GOT3 (cell line): Measurements from ENCODE around the gene SLC17A3.

Experiments
- DNase-seq: peaks from one replicate; lab custom pipeline; 2025; ENCODE audit warnings: mixed read lengths; lab: John Stamatoyannopoulos, UW

The SLC17A3 gene, protein sequence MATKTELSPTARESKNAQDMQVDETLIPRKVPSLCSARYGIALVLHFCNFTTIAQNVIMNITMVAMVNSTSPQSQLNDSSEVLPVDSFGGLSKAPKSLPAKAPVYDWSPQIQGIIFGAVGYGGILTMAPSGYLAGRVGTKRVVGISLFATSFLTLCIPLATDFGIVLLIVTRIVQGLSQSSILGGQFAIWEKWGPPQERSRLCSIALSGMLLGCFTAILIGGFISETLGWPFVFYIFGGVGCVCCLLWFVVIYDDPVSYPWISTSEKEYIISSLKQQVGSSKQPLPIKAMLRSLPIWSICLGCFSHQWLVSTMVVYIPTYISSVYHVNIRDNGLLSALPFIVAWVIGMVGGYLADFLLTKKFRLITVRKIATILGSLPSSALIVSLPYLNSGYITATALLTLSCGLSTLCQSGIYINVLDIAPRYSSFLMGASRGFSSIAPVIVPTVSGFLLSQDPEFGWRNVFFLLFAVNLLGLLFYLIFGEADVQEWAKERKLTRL

DNA sequence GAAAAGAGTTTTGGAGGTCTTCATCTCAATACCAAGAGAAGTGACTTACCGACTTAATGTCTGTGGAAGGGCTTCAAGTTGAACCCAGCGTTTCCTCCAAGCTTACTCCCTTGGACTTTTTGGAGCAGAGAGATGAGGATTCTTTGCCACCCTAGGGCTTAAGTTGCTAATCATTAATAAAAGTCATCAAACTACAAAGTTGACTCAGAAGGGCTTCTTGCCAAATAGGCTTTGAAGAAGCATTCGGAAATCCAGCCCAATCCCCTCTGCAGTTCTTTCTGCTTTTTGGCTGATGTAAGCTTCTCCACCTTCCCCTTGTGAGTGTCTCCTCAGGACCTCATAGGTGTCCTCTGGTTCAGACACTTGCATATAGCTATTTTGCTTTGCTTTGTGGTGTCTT is at the start of gene SLC17A3:
SLC17A3 (minus strand) TSS at position 126 of the 400 bp plus-strand sequence. CDS start 5,856 bp downstream, outside the sequence.
- DNase-seq = no peak

DNA sequence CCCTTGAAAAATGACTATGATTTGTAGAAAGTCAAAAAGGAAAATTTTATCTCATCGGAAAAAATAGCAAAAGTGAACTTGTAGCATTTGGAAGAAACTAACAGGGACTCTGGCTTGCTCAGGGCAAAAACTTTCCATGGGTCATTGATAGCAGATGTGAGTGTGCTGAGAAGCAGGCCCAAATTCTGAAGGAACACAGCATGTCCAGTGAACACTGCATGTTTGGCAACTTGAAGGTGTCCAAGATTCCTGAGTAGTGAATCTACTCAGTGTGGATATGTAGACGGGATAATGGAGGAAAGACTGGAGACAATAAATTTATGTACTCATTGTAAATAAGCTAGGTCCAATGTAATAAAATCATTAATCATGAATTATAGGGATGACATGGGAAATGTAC is 48.3 kb upstream of the SLC17A3 start:
- no peak for DNase-seq

DNA sequence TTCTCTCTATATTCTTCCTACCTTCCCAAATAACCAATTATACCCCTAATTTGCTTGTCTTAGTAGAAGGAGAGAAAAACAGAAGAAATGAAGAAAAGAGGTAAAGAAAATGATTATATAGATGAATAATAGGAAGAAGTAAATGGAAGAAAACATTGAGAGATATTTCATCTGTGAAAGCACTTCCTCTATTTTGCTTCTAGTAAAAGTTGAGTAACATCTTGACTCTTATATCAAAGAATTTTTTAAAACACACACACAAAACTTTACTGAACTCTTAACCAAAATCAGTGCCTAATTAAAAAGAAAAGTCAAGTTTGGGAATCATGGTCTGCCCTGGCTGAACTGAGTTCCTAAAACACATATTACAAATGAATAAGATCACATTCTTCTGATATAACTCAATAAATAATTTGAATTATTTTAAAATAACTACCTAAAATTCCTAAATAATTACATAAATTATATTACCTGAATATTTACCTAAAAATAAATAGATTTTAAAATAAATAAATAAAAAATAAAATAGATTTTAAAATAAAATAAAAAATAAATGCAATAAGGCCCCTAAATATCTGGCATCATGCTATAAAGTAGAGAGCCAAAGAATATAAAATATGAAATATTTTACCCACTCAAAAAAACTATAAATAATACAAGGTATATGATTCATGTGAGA is 47.6 kb upstream of the SLC17A3 start:
- no peak for DNase-seq

DNA sequence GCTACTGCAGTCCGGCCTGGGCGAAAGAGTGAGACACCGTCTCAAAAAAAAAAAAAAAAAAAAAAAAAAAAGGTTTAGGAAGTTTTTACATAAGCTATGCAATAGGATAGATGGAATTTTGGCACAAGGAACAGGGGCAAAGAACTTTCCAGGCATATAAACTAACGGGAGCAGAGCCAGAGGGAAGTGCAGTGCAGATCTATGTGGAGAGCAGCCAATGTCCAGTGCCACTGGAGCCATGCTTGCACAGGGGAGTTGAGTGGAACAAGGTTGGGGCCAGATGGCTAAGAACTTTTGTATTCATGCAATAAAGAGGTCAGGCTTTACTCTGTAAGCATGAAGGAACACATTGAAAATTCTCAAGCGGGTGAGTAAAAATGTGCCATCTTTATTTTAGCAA is 45.6 kb upstream of the SLC17A3 start:
- DNase-seq = no peak

DNA sequence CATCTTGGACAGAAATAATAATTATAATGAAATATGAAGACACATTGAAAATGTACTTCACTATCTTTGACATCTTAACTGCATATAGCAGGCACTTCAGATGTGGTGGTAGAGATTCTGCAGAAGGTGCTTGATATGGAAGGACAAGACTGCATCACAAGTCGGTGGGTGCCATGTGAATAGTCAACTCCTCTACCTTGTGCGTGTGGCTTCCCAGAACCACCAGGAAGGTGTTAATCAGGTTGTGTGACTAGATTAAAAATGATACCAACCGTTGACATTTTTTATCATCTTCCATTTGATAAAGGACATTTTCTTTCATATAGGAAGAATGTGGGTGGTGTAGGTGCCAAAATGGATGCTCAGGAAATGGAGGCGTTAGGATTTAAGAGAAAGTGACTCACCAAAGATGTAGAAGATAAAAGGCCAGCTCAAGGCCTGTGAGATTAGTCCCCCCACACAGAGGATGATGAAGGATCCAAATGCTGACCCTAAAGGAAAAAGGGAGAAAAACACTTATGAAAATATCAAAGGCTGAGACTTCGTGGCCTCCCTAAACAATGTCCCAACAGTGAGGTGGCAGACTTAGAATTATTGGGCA is 44.1 kb upstream of the SLC17A3 start:
- DNase-seq = no peak

DNA sequence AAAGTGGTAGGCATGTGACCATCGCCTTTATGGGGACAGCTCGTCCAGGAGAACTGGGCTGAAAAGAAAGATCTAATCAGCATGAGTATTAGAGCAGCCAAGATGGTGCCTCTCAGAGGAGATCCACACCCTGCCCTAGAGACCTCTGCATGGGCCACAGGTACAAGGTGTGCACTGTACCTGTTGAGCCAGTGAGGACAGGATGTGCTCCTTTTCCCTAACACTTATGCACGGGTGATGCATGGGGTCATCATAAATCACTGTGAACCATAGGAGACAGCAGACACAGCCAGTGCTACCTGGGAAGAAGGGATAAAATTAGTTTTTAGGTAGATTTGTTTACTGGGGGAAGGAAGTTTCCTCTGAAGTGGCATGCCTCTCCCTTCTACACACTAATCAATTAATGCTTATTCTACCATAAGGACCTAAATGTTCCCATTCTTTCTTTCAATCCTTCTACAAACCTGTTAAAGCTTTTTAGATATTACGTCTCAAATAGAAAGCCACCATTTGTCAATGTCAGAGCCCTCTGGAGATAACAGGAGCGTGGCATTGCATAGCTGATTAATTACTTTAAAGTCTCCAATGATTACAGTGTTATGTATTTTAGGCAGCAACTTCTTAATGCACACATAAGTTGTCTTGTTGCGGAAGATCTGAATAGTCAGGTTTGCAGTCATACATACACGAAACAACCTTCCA is 42.9 kb upstream of the SLC17A3 start:
- no peak for DNase-seq

DNA sequence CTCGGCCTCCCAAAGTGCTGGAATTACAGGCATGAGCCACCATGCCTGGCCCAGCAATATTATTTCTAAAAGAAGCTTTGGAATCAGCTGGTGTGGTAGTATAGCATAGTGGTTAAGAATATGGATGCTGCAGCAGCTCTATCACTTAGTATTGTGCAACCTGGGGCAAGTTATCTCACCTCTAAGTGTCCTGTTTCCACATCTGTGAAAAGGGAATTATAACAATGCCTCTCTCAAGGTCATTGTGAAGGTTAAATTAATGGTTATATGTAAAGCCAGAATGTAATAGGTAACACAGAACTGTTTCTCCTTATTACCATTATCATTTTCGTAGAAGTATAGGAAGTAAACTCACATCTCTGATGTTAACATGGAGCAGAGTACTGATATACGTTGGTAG is 42.3 kb upstream of the SLC17A3 start:
- no peak for DNase-seq

DNA sequence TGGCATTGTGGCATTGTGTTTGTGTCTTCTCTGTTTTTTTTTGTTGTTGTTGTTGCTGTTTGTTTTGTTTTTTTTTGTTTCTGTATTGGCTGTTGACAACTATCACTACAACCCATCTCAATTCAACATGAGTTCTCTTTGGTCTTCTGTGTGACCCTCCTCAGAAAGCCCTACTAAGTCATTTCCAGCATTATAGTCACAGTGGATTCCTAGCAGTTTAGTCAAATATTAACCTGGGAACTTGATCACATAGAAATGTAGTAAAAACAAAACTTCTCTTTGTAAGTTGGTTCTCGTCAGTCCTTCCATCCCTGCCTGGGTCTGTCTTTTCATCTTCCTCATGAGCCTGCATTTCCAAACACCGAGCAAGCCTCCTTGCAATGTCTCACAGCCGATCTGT is 39.7 kb upstream of the SLC17A3 start:
- DNase-seq = no peak

DNA sequence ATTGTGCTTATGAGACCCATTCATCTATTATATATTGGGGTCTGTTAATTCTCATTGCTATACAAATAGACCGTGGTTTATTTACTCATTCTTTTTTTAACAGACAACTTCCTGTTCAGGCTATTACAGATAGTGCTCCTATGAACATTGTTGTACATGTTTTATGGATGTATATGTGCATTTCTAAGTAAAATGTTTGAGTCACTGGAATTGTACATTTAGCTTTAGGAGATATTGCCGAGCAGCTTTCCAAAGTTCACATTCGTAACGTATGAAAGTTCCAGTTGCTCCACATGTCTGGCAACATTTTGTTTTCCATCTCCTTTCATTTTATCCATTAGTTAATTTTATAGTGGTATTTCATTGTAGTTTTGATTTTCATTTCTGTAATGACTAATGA is 37.3 kb upstream of the SLC17A3 start:
- DNase-seq = no peak

DNA sequence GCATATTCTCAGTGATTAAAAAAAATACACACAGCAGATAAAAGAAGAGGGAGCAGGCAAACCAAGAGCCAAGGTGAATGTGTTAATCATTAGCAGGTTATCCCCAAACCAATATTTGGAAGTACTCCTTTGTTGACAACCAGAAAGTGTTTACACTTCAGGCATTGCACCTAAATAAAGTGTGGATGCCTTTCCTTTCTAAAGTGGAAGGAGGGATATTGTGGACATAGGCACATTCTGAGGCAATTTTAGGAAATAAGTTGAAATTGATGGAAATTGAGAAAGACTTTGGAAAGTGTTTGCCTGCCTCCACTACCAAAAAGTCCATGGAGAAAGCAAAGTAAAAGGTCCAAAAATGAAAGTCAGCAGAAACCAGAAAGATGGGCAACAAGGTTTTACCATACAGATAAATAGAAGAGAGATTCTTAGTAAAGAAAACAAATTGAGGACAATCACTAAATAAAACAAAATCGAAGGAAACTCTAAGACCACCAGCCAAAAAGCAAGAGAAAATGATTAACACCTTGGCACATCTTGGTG is 33.5 kb upstream of the SLC17A3 start:
- no peak for DNase-seq

DNA sequence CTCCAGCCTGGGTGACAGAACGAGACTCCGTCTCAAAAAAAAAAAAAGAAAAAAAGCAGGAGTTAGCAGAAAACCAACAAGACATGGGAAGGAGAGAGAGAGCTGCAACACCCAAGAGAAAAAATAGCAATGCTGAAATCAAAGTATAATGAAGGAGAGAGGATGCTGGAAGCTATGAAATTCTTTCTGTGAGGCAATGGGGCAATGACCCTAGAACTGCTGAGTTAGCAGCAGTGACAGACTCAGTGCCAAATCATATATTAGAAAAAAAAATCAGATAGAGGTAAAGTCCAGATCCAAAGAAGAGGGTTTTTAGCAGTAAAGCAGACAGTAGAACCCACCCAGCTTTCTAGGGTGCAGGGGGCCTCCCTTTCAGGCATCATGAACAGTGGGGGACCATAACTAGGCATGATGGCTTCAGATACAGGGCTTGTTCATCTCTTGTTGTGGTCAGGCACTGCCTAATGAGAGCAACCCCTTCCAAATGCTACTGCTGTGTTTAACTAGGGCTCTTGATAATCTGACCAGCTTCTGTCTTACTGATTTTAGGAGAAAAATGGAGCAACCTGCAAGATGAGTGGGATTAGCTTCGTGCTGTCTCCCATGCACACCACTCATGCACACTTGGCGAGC is 29.5 kb upstream of the SLC17A3 start:
- DNase-seq = no peak

DNA sequence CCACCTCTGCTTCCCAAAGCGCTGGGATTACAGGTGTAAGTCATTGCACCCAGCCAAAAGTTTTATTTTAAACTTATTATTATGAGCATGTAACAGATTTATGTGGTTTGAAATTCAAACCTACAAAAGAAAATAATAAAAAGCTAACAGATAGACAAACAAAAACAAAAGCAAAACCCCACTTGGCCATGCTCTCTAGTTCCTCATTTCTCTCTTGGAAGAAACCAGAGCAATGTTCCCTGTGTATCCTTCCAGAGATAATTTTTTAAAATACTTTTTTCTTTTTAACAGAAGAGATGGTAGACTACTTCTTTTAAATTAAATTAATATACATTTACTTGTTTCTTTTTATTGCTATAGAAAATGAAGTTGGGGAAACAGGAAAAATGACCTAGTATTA is 28.0 kb upstream of the SLC17A3 start:
- DNase-seq = no peak

DNA sequence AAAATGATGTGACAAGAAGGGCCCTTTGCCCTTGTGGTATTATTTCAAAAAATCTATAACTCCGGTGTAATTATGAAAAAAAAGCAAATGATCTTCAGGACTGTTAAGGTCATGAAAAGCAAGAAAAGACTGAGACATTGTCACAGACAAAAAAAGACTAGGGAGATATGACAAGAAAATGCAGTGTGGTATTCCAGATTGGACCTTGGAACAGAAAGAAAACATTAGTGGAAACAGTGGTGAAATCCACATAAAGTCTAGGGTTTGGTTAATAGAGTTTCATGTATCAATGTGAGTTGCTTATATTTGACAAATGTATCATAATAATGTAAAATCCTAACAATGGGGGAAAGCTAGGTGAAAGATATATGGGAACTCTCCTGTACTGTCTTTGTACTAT is 26.8 kb upstream of the SLC17A3 start:
- no peak for DNase-seq

DNA sequence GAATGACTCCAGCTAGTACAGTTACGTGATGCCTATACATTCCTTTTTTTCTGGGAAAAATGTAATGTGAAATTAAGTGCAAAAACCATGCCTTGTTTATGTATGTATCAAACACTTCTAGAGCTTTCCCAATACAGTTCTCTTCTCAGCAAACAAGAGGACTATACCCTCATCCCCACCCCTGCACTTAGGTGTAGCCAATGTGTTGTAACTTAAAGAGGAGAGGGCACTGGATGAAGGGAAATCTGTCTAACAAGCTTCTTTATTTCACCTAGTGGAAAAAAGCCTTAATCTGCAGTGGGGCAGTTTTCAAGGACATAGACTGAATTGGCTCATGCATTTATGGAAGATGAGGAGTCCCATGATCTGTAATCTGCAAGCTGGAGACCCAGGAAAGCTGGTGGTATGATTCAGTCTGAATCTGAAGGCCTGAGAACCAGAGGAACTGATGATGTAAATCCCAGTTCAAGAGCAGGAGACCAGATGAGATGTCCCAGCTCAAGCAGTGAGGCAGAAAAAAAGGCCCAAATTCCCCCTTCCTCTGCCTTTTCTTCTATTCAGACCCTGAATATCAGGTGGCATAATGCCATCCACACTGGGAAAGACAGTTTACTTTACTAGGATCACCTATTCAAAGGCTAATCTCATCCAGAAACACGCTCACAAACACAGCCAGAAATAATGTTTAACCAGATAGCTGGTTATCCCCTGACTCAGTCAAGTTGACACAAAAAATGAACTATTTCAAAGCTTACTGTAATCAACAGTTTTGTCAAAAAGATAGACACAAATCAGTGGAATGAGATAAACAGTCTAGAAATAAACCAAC is 25.8 kb upstream of the SLC17A3 start:
- DNase-seq = no peak

DNA sequence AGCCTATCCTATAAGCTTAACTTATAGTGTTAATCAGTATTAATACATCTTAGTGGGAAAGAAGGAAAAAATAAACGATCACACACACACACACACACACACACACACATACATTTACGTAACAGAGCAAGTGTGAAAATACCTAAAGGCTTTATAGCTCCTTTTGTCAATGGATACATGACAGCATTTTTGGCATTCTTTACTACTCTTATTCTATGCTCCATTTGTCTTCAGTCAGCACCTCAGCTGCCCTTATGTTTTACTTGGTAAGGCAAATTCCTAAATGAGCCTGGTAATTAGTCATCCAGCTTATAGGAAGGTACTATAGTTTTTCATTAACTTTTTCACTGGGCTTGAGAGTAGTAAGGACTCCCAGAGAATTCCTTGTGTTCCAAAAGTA is 25.1 kb upstream of the SLC17A3 start:
- no peak for DNase-seq

DNA sequence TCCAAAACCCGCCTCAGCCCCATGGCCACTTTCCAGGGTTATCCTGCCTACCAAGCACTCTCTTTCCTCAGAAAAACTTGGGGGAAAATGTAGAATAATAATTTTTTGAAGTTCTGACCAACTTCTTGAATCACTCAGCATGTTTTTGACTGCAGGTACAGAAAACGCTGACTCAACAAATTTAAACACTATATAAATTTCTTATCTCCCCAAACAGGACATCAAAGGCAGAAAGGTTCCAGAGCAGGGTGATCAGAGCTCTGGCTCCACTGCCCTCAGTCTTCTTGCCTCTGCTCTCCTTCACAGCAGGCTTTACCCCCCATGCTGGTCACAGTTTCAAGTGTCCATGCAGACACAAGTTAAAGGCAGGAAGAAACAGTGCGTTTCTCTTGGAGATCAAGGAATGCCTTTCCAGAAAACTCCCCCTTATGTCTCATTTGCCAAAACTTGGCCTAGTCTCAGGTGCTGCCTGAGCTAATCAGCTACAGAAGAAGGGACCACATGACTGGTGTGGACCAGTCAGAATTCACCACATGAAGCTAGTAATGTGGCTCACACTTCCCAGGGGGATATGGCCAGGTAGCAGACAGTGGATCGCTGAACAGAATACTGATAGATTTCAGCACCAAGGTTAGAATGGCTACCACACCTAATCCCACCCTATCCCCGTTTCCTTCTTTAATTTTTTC is 24.4 kb upstream of the SLC17A3 start:
- DNase-seq = no peak

DNA sequence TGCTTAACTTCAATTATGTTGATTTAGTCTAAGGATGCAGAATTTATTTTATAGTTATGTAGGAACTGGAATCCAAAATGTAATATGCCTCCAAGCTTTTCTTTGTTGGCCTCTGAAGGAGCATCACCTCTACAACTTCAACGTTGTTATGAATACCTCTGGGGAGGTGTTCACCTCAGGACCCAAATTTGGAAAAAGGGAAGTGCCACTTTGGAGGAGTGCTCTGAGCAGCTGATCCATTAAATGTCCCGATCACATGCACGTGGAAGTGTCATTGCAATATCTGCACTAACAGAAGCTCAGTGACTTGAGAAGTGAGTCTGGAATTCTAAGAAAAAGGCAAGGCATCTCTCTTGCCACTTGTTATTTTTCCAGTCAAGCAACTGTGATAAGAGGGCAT is 22.2 kb upstream of the SLC17A3 start:
- no peak for DNase-seq

DNA sequence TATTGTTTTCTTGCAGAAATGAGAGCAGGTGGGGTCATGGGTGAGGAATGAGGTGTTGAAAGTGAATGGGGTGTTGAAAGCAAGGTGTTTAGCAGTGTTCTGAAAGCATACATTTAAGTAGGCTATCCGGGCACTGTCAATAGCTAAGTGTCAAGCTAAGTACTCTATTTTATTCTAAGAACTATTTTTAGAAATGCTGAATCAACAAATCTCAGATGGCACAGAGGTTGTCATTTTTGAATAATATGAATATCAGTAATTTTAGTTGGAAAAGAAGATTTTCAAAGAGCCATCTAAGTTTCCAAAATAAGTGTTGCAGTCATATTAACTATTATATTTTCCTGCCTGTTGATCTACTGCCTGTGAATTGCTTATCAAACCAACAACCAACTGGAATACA is 21.7 kb upstream of the SLC17A3 start:
- no peak for DNase-seq

DNA sequence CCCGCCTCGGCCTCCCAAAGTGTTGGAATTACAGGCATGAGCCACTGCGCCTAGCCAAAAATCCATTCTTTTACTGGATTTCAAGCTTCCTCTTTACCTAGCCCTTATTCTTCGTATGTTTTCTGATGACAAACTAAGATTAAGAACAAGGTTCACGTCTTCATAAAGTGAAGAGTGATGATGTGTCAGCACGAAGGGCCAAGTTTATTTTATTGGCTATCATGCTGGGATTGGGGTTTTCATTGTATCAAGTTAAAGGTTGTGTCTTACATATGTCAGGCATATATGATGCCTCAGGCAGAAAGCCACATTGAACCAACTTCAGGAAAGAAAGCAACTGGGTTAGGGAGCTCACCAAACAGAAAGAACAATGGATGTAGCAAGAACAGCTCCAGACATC is 19.7 kb upstream of the SLC17A3 start:
- no peak for DNase-seq

DNA sequence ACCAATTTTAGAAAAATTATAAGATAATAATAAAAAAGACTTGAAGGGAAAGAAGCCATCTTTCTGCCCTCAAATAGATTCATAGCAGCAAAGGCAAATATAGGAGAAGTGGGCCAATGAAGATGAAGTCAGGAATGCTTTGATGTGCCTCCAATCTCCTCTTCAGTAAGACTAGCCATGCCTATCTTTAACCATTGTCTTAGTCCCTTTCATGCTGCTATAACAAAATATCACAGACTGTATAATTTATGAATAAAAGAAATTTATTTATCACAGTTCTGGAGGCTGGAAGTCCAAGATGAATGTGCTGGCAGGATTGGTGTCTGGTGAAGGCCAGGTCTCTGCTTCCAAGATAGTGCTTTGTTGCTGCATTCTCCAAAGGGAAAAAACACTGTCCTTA is 18.8 kb upstream of the SLC17A3 start:
- no peak for DNase-seq
